Psoas muscle (tissue), 8 donors: ENCODE results near the gene RMDN2. TPM values are rescaled to one million over a fixed set of nuclear protein-coding genes. Genes with fewer than 3 reads are reported as not detected.
"Not testable (repeated sequence)": the region's sequence is repeated elsewhere in the genome, so short reads cannot be mapped to it uniquely, and the experiment has no call there.

Source experiments
- ATAC-seq, 4 donors: fragments of 200-7000 bp; cut with Tn5 transposase; one replicate each; pipeline ENCODE4 v1.9.1; 2020; ENCODE audit warnings: moderate library complexity in 3 of 4, mild to moderate bottlenecking in 2 of 4
- DNase-seq, 2 donors: peaks; one replicate each; pipeline ENCODE4 v3.0.0-alpha.2; 2020
- H3K27ac ChIP-seq: fragments of 200-600 bp; one replicate; pipeline ENCODE4 v1.8.0; 2022
- H3K27me3 ChIP-seq, 3 donors: fragments of 200-600 bp in 1 of 3; one replicate each; pipeline versions ENCODE4 v1.6.1 to v1.8.0; 2013 to 2022; ENCODE audit warnings: low read length in 2 of 3, mild to moderate bottlenecking in 2 of 3, moderate library complexity in 1 of 3; ENCODE audit not compliant: insufficient read depth in 3 of 3
- H3K36me3 ChIP-seq, 2 donors: fragments of 200-600 bp in 1 of 2; one replicate each; pipeline versions ENCODE4 v1.6.1 to v1.8.0; 2013 to 2022; ENCODE audit warnings: low read depth in 1 of 2, mild to moderate bottlenecking in 1 of 2, moderate library complexity in 1 of 2; ENCODE audit not compliant: insufficient read depth in 1 of 2
- H3K4me1 ChIP-seq: fragments of 200-600 bp; one replicate; pipeline ENCODE4 v1.8.0; 2022
- H3K4me3 ChIP-seq: fragments of 200-600 bp; one replicate; pipeline ENCODE4 v1.8.0; 2022; ENCODE audit warnings: mild to moderate bottlenecking
- H3K9me3 ChIP-seq: fragments of 200-600 bp; one replicate; pipeline ENCODE4 v1.8.0; 2022
- WGBS, 3 donors: extraction: QIAGEN DNeasy Blood & Tissue Kit; methylation state at CpG; one replicate each; pipeline versions ENCODE4 v1.1.6 to v1.1.7; 2013; 5-methylcytosine and 5-hydroxymethylcytosine counted together
- intact Hi-C, 2 donors: fragments of 100-400 bp; cut with DNase I; formaldehyde crosslinking; loops; one replicate each; pipeline versions ENCODE4 v1.11.0 to v1.14.2; 2022
- polyA plus RNA-seq, 3 donors: library from polyadenylated mRNA; stranded (reverse); fragments of 200-250 nt; gene quantifications; one replicate each; pipeline ENCODE4 v1.2.3, GENCODE V29; 2013
- total RNA-seq, 4 donors: library from RNA; stranded (reverse); fragmentation: NEBNext Ultra II Directional in 2 of 4; extraction: Animal tissue kit (Norgen Biotek cat#: 25700) in 2 of 4; gene quantifications; one replicate each; pipeline versions ENCODE4 v1.2.1 to v1.2.4, GENCODE V29; 2021 to 2023
- TF ChIP-seq, protein P1 (sequence below): fragments of 200-600 bp; IDR thresholded peaks from one replicate; pipeline ENCODE4 v1.8.0; 2022; ENCODE audit warnings: antibody characterized with exemption
- donor health status: healthy with polysubstance abuse.
- donor health status: DM: no; HTN: no; CAD: no; lungs with moderate emphysema.
- donor health status: Bipolar disorder and iron deficiency.
- donor health status: healthy.
- donor health status: DM: yes; HTN: yes; CAD: no.
- donor health status: DM: no; HTN: no; CAD: no.
- donor health status: DM: no; HTN: no; CAD: no.
- donor health status: DM: yes; HTN: yes; CAD: no.

RMDN2 gene
- total and polyA plus RNA-seq, 7 donors = 2.1 to 5.5 (median 3.5) TPM

GRCh38 chr2:38017836-38018235, 92.7 kb downstream of the RMDN2 start:
- Histone ChIP-seq H3K9me3 (no peaks in the 10 kb centered on the region), H3K27me3 (no peaks in the 10 kb centered on the region), H3K4me1 (no peaks in the 10 kb centered on the region), H3K4me3 (no peak overlapping the region), H3K27ac (no peak overlapping the region), H3K36me3 (no peaks in the 10 kb centered on the region)
- 76 to 92% (median 90%) methylated on average over 7 of the region's 7 CpGs for WGBS, 3 donors
- intact Hi-C loops = no loop called here
- TF ChIP-seq, protein P1, sequence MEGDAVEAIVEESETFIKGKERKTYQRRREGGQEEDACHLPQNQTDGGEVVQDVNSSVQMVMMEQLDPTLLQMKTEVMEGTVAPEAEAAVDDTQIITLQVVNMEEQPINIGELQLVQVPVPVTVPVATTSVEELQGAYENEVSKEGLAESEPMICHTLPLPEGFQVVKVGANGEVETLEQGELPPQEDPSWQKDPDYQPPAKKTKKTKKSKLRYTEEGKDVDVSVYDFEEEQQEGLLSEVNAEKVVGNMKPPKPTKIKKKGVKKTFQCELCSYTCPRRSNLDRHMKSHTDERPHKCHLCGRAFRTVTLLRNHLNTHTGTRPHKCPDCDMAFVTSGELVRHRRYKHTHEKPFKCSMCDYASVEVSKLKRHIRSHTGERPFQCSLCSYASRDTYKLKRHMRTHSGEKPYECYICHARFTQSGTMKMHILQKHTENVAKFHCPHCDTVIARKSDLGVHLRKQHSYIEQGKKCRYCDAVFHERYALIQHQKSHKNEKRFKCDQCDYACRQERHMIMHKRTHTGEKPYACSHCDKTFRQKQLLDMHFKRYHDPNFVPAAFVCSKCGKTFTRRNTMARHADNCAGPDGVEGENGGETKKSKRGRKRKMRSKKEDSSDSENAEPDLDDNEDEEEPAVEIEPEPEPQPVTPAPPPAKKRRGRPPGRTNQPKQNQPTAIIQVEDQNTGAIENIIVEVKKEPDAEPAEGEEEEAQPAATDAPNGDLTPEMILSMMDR = no peak
- DNase-seq (no peak), ATAC-seq (no peak)

- H3K9me3 ChIP-seq, H3K4me1 ChIP-seq, H3K27ac ChIP-seq, H3K36me3 ChIP-seq, H3K27me3 ChIP-seq, ATAC-seq, DNase-seq, intact Hi-C loops, H3K4me3 ChIP-seq: not testable (repeated sequence)
- WGBS, 3 donors = 94 to 98% (median 97%) methylated on average over 27 to 33 of the region's 33 CpGs
Observed at GRCh38 chr2:38020359-38021069, 95.4 kb downstream of the RMDN2 start.

DNA sequence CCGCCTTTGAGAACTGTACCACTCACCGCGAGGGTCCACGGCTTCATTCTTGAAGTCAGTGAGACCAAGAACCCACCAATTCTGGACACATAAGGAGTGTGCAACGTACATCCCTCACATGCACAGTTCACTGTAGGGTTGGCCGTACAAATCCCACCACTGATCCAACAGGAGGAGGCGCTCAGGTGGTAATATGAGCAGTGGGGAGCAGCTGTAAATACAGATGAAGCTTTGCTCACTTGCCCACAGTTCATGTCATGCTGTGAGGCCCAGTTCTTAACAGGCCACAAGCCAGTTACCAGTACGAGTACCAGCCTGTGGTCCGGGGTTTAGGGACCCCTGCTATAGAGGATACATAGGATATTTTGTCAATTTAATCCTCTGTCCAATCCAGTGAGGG, 96.5 kb downstream of the RMDN2 start:
- intact Hi-C loops = no loop called here
- TF ChIP-seq, protein P1 = no peak
- ATAC-seq (no peak), DNase-seq (no peak)
- H3K4me1 ChIP-seq = no peaks in the 10 kb centered on the region
- no peaks in the 10 kb centered on the region for H3K9me3 ChIP-seq
- no peaks in the 10 kb centered on the region for H3K36me3 ChIP-seq
- H3K4me3 ChIP-seq = no peak overlapping the region
- H3K27me3 ChIP-seq = no peaks in the 10 kb centered on the region
- WGBS, 3 donors = 87 to 93% (median 92%) methylated on average over 9 of the region's 9 CpGs
- no peak overlapping the region for H3K27ac ChIP-seq

DNA sequence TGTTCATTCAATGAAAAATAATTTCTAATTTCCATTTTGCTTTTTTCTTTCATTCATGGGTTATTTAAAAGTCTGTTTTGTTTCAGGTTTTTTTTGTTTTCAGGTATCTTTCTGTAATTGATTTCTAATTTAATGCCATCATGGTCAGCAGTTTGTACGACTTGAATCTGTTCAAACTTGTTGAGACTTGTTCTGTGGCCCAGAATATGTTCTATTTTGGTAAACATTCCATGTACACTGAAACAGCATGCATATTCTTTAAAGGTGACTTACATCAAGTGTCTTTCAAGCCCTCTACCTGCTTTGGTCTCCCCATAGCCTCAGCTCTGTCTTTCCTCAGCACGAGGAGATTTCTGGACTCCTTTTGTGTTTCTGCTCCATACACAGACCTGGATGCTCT, 101.8 kb downstream of the RMDN2 start:
- Histone ChIP-seq H3K4me3 (no peak overlapping the region), H3K27ac (no peak overlapping the region), H3K27me3 (no peaks in the 10 kb centered on the region), H3K36me3 (no peaks in the 10 kb centered on the region), H3K4me1 (no peaks in the 10 kb centered on the region), H3K9me3 (no peaks in the 10 kb centered on the region)
- 76 to 78% (median 78%) methylated on average over 2 of the region's 2 CpGs for WGBS, 3 donors
- ATAC-seq (no peak), DNase-seq (no peak)
- TF ChIP-seq, protein P1 = no peak
- intact Hi-C loops = no loop called here

- WGBS, 3 donors = 82 to 86% (median 84%) methylated on average over 4 of the region's 4 CpGs
- Histone ChIP-seq H3K36me3 (no peaks in the 10 kb centered on the region), H3K4me3 (no peak overlapping the region), H3K9me3 (no peaks in the 10 kb centered on the region), H3K27me3 (no peaks in the 10 kb centered on the region), H3K27ac (no peak overlapping the region), H3K4me1 (no peaks in the 10 kb centered on the region)
- DNase-seq (no peak), ATAC-seq (no peak)
- TF ChIP-seq, protein P1 = no peak
- intact Hi-C loops = no loop called here
Observed at GRCh38 chr2:38028829-38029228, 103.7 kb downstream of the RMDN2 start.
